ENCODE measurements around the gene MC1R.
A peak's percentile ranks its signal among the peaks of the same experiment; 100 is the strongest.
"Not testable (repeated sequence)": the region's sequence is repeated elsewhere in the genome, so short reads cannot be mapped to it uniquely, and the experiment has no call there.

The MC1R gene

DNA sequence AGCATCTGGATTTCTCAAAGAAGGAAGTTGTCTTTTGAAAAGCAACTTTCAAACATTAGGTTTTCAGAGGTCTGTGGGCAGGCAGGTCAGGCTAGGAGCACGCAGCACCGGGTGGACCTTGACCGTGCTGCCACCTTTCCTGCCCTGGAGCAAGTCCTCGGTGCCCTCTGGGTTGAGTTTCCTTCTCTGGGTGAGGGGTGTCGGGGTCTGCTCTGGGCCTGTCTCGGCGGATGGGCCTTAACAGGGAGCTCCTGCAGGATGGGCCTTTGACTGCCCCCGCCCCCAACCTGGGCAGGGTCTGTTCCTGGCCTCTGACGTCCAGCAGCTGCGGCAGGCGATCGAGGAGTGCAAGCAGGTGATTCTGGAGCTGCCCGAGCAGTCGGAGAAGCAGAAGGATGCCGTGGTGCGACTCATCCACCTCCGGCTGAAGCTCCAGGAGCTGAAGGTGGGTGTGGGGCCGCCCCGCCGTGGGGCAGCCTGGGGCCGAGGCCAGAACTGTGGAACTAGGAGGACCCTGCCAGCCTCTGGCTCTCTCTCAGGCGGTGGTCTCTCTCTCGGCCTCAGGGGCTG lies 38.6 kb downstream of the MC1R start:
- Histone ChIP-seq H3K9me3 (ENCODE audit: control insufficient read depth in 1 of 2, low read length in 2 of 2) (no peaks in the 10 kb centered on the region), H3K4me3 (ENCODE audit: low read depth in 1 of 2, low read length in 2 of 2) (peak overlapping the region in 1 of 2 donors; percentile 48), H3K4me1 (ENCODE audit: control insufficient read depth in 1 of 2, insufficient read depth in 2 of 2, low read length in 2 of 2) (no peaks in the 10 kb centered on the region), H3K27ac (ENCODE audit: low read length) (no peak overlapping the region), H3K36me3 (ENCODE audit: control insufficient read depth in 1 of 2, insufficient read depth in 2 of 2, low read length in 2 of 2) (peaks cover 15 to 66% of the 10 kb centered on the region in 2 donors), H3K27me3 (ENCODE audit: low read depth, low read length) (no peaks in the 10 kb centered on the region)

DNA sequence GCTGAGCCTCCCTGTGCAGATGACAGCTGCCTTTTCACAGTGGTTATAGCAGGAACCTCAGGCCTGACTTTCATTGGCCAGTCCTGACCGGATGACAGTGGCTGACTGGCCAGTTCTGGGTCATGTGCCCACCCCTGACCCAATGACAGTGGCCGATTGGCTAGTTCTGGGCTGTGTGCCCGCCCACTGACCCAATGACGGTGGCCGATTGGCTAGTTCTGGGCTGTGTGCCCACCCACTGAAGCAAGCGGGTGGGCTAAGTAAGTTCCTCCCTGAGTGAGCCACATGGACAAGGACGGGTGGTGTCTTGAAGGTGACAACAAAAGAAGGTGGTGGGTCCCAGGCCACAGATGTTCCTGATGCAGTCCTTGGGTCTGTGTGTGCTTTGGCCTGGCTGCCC lies 39.4 kb downstream of the MC1R start:
- H3K27ac ChIP-seq (ENCODE audit: low read length) = no peak overlapping the region
- H3K9me3 ChIP-seq (ENCODE audit: control insufficient read depth in 1 of 2, low read length in 2 of 2) = no peaks in the 10 kb centered on the region
- peaks cover 15 to 66% of the 10 kb centered on the region in 2 donors for H3K36me3 ChIP-seq (ENCODE audit: control insufficient read depth in 1 of 2, insufficient read depth in 2 of 2, low read length in 2 of 2)
- H3K4me3 ChIP-seq (ENCODE audit: low read depth in 1 of 2, low read length in 2 of 2) = peak overlapping the region in 1 of 2 donors; percentile 48
- H3K4me1 ChIP-seq (ENCODE audit: control insufficient read depth in 1 of 2, insufficient read depth in 2 of 2, low read length in 2 of 2) = no peaks in the 10 kb centered on the region
- H3K27me3 ChIP-seq (ENCODE audit: low read depth, low read length) = no peaks in the 10 kb centered on the region

DNA sequence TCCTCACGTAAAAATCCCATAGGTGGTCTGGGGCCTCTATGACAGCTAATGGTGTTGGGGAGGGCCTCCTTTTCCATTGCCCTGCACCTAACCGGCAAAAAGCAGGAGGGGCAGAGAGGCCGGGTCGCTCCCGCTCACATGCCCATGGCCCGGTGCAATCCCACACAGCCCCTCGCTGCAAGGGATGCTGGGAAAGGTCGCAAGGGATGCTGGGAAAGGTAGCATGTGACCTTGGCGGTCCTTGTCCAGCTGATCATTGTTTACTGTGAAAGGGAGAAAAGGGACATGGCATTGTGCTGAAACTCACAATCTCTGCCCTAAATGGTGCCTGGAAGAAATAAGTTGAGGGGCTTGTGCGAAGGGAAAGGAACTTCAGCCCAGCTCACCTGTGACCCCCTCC lies 39.9 kb downstream of the MC1R start:
- Histone ChIP-seq H3K4me1 (ENCODE audit: control insufficient read depth in 1 of 2, insufficient read depth in 2 of 2, low read length in 2 of 2) (no peaks in the 10 kb centered on the region), H3K27me3 (ENCODE audit: low read depth, low read length) (no peaks in the 10 kb centered on the region), H3K27ac (ENCODE audit: low read length) (no peak overlapping the region), H3K36me3 (ENCODE audit: control insufficient read depth in 1 of 2, insufficient read depth in 2 of 2, low read length in 2 of 2) (peaks cover 15 to 66% of the 10 kb centered on the region in 2 donors), H3K9me3 (ENCODE audit: control insufficient read depth in 1 of 2, low read length in 2 of 2) (no peaks in the 10 kb centered on the region), H3K4me3 (ENCODE audit: low read depth in 1 of 2, low read length in 2 of 2) (no peak overlapping the region)

GRCh38 chr16:89960966-89961365 lies 42.3 kb downstream of the MC1R start:
- Histone ChIP-seq H3K27me3 (ENCODE audit: low read depth, low read length) (no peaks in the 10 kb centered on the region), H3K36me3 (ENCODE audit: control insufficient read depth in 1 of 2, insufficient read depth in 2 of 2, low read length in 2 of 2) (peaks cover 15 to 74% of the 10 kb centered on the region in 2 donors), H3K9me3 (ENCODE audit: control insufficient read depth in 1 of 2, low read length in 2 of 2) (no peaks in the 10 kb centered on the region), H3K4me1 (ENCODE audit: control insufficient read depth in 1 of 2, insufficient read depth in 2 of 2, low read length in 2 of 2) (no peaks in the 10 kb centered on the region), H3K27ac (ENCODE audit: low read length) (no peak overlapping the region), H3K4me3 (ENCODE audit: low read depth in 1 of 2, low read length in 2 of 2) (no peak overlapping the region)

GRCh38 chr16:89961920-89962319 lies 43.3 kb downstream of the MC1R start:
- peaks cover 15 to 75% of the 10 kb centered on the region in 2 donors for H3K36me3 ChIP-seq (ENCODE audit: control insufficient read depth in 1 of 2, insufficient read depth in 2 of 2, low read length in 2 of 2)

DNA sequence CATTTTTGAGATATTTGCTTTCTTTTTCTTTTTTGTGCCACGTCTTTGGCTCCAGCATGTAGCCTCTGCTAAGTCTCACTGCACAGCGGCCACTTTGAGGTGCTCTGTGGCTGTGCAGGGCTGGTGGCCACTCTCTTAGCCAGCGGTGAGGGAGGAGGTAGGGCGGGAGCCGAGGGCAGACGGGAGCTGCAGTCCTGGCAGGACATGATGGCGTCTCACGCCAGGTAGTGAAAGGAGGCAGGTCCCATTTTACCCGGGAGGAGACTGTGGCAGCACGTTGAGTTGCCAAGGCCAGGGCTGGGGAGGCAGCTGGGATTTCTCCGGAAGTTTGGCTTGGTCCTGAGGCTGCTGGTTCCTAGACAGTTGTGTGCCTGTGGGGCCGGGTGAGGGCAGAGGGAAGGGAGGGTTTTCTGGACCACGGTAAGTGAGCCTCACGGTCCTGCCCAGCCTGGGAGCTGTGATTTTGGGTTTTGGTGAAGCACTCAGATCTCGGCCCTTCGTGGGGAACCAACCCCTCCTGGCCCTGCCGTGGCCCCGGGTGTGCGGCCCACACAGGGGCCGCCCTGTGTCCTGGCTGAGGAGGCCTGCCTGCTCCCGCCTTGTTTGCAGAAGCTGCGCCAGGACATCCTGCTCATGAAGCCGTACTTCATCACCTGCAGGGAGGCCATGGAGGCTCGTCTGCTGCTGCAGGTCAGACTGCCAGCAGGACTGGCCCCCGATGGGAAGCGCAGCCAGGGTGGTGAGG lies 44.3 kb downstream of the MC1R start:
- no peaks in the 10 kb centered on the region for H3K4me1 ChIP-seq (ENCODE audit: control insufficient read depth in 1 of 2, insufficient read depth in 2 of 2, low read length in 2 of 2)
- H3K27me3 ChIP-seq (ENCODE audit: low read depth, low read length) = no peaks in the 10 kb centered on the region
- peaks cover 15 to 65% of the 10 kb centered on the region in 2 donors for H3K36me3 ChIP-seq (ENCODE audit: control insufficient read depth in 1 of 2, insufficient read depth in 2 of 2, low read length in 2 of 2)
- H3K4me3 ChIP-seq (ENCODE audit: low read depth in 1 of 2, low read length in 2 of 2) = no peak overlapping the region
- H3K9me3 ChIP-seq (ENCODE audit: control insufficient read depth in 1 of 2, low read length in 2 of 2) = no peaks in the 10 kb centered on the region
- no peak overlapping the region for H3K27ac ChIP-seq (ENCODE audit: low read length)

More at GRCh38 chr16:89961920-89962319, 43.3 kb downstream of the MC1R start:
- no peaks in the 10 kb centered on the region for H3K4me1 ChIP-seq (ENCODE audit: control insufficient read depth in 1 of 2, insufficient read depth in 2 of 2, low read length in 2 of 2)
- no peaks in the 10 kb centered on the region for H3K27me3 ChIP-seq (ENCODE audit: low read depth, low read length)
- no peak overlapping the region for H3K4me3 ChIP-seq (ENCODE audit: low read depth in 1 of 2, low read length in 2 of 2)
- H3K27ac ChIP-seq (ENCODE audit: low read length) = no peak overlapping the region
- no peaks in the 10 kb centered on the region for H3K9me3 ChIP-seq (ENCODE audit: control insufficient read depth in 1 of 2, low read length in 2 of 2)

- Histone ChIP-seq H3K4me1 (ENCODE audit: control insufficient read depth in 1 of 2, insufficient read depth in 2 of 2, low read length in 2 of 2) (no peaks in the 10 kb centered on the region), H3K27ac (ENCODE audit: low read length) (no peak overlapping the region), H3K4me3 (ENCODE audit: low read depth in 1 of 2, low read length in 2 of 2) (no peak overlapping the region), H3K36me3 (ENCODE audit: control insufficient read depth in 1 of 2, insufficient read depth in 2 of 2, low read length in 2 of 2) (peaks cover 3 to 53% of the 10 kb centered on the region in 2 donors), H3K9me3 (ENCODE audit: control insufficient read depth in 1 of 2, low read length in 2 of 2) (no peaks in the 10 kb centered on the region), H3K27me3 (ENCODE audit: low read depth, low read length) (no peaks in the 10 kb centered on the region)
Observed at GRCh38 chr16:89964201-89964600, 45.5 kb downstream of the MC1R start.

- Histone ChIP-seq H3K4me1 (ENCODE audit: control insufficient read depth in 1 of 2, insufficient read depth in 2 of 2, low read length in 2 of 2) (peaks cover 0 to 5% of the 10 kb centered on the region in 2 donors), H3K4me3 (ENCODE audit: low read depth in 1 of 2, low read length in 2 of 2) (no peak overlapping the region), H3K27me3 (ENCODE audit: low read depth, low read length) (no peaks in the 10 kb centered on the region), H3K36me3 (ENCODE audit: control insufficient read depth in 1 of 2, insufficient read depth in 2 of 2, low read length in 2 of 2) (peaks cover 3 to 43% of the 10 kb centered on the region in 2 donors), H3K9me3 (ENCODE audit: control insufficient read depth in 1 of 2, low read length in 2 of 2) (no peaks in the 10 kb centered on the region), H3K27ac (ENCODE audit: low read length) (no peak overlapping the region)
Observed at GRCh38 chr16:89965447-89966225, 47.0 kb downstream of the MC1R start.

- Histone ChIP-seq H3K36me3 (ENCODE audit: control insufficient read depth in 1 of 2, insufficient read depth in 2 of 2, low read length in 2 of 2) (peaks cover 0 to 32% of the 10 kb centered on the region in 2 donors), H3K27ac (ENCODE audit: low read length) (no peak overlapping the region), H3K4me3 (ENCODE audit: low read depth in 1 of 2, low read length in 2 of 2) (no peak overlapping the region), H3K27me3 (ENCODE audit: low read depth, low read length) (no peaks in the 10 kb centered on the region), H3K4me1 (ENCODE audit: control insufficient read depth in 1 of 2, insufficient read depth in 2 of 2, low read length in 2 of 2) (peaks cover 0 to 17% of the 10 kb centered on the region in 2 donors), H3K9me3 (ENCODE audit: control insufficient read depth in 1 of 2, low read length in 2 of 2) (no peaks in the 10 kb centered on the region)
Observed at GRCh38 chr16:89966756-89967155, 48.1 kb downstream of the MC1R start.

DNA sequence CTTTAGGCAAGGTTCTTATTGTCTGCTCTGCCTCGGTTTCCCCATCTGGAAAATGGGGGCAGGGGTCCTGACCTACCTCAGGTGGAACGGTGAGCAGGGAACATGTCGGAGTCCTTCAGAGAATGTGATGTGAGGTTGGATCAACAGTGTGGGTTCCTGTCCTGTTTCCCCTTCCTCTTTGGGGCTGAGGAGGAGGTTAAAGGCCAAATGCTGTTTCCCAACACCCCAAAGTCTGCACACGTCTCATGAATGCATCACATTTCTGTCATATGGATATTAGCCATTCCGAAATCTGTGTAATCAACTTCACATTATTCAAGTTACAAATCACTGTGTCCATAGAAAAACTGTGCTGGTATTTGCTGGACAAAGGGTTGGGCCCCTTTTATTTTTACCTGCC lies 48.8 kb downstream of the MC1R start:
- peaks cover 0 to 20% of the 10 kb centered on the region in 2 donors for H3K4me1 ChIP-seq (ENCODE audit: control insufficient read depth in 1 of 2, insufficient read depth in 2 of 2, low read length in 2 of 2)
- not testable (repeated sequence) for H3K4me3 ChIP-seq (ENCODE audit: low read depth in 1 of 2, low read length in 2 of 2); H3K27ac ChIP-seq (ENCODE audit: low read length); H3K9me3 ChIP-seq (ENCODE audit: control insufficient read depth in 1 of 2, low read length in 2 of 2); H3K27me3 ChIP-seq (ENCODE audit: low read depth, low read length)
- peaks cover 0 to 27% of the 10 kb centered on the region in 2 donors for H3K36me3 ChIP-seq (ENCODE audit: control insufficient read depth in 1 of 2, insufficient read depth in 2 of 2, low read length in 2 of 2)

GRCh38 chr16:89968074-89968473 lies 49.4 kb downstream of the MC1R start:
- H3K27ac ChIP-seq (ENCODE audit: low read length); H3K9me3 ChIP-seq (ENCODE audit: control insufficient read depth in 1 of 2, low read length in 2 of 2); H3K4me3 ChIP-seq (ENCODE audit: low read depth in 1 of 2, low read length in 2 of 2); H3K27me3 ChIP-seq (ENCODE audit: low read depth, low read length): not testable (repeated sequence)
- Histone ChIP-seq H3K36me3 (ENCODE audit: control insufficient read depth in 1 of 2, insufficient read depth in 2 of 2, low read length in 2 of 2) (peaks cover 0 to 27% of the 10 kb centered on the region in 2 donors), H3K4me1 (ENCODE audit: control insufficient read depth in 1 of 2, insufficient read depth in 2 of 2, low read length in 2 of 2) (peaks cover 0 to 20% of the 10 kb centered on the region in 2 donors)
